ENCODE results near the gene CUL7. TPM values are rescaled to one million over a fixed set of nuclear protein-coding genes. Genes with fewer than 3 reads are reported as not detected.
A peak's percentile ranks its signal among the peaks of the same experiment; 100 is the strongest.
"Not testable (repeated sequence)": the region's sequence is repeated elsewhere in the genome, so short reads cannot be mapped to it uniquely, and the experiment has no call there.

CUL7 gene
- polyA plus RNA-seq (ENCODE audit: insufficient read length in 3 of 3): 10 to 100 TPM; 46.6 to 51.4 (median 47.1) TPM

GRCh38 chr6:43053545-43054205 is at the start of gene CUL7:
Gene CUL7, minus strand, starts transcription at chr6:43053851. Its CDS starts 1,063 bp downstream, at chr6:43052788.
- peak in 2 of 3 donors; percentile 85 to 86 for DNase-seq (ENCODE audit: low read depth in 3 of 3, low spot score in 2 of 3)

GRCh38 chr6:43101497-43101896 is 47.8 kb upstream of the CUL7 start:
- no peak for DNase-seq (ENCODE audit: low read depth in 3 of 3, low spot score in 2 of 3)

GRCh38 chr6:43097502-43097901 is 43.9 kb upstream of the CUL7 start:
- no peak for DNase-seq (ENCODE audit: low read depth in 3 of 3, low spot score in 2 of 3)

- no peak for DNase-seq (ENCODE audit: low read depth in 3 of 3, low spot score in 2 of 3)
Measured at GRCh38 chr6:43097098-43097489, 43.4 kb upstream of the CUL7 start.

- DNase-seq (ENCODE audit: low read depth in 3 of 3, low spot score in 2 of 3): no peak
Measured at GRCh38 chr6:43096451-43097097, 42.9 kb upstream of the CUL7 start.

- DNase-seq (ENCODE audit: low read depth in 3 of 3, low spot score in 2 of 3): no peak
Measured at GRCh38 chr6:43095939-43096338, 42.3 kb upstream of the CUL7 start.

GRCh38 chr6:43093436-43094289 is 40.0 kb upstream of the CUL7 start:
- no peak for DNase-seq (ENCODE audit: low read depth in 3 of 3, low spot score in 2 of 3)

GRCh38 chr6:43092635-43093034 is 39.0 kb upstream of the CUL7 start:
- DNase-seq (ENCODE audit: low read depth in 3 of 3, low spot score in 2 of 3): no peak

GRCh38 chr6:43091436-43091991 is 37.9 kb upstream of the CUL7 start:
- no peak for DNase-seq (ENCODE audit: low read depth in 3 of 3, low spot score in 2 of 3)

- no peak for DNase-seq (ENCODE audit: low read depth in 3 of 3, low spot score in 2 of 3)
Measured at GRCh38 chr6:43091020-43091419, 37.4 kb upstream of the CUL7 start.

GRCh38 chr6:43090559-43090956 is 36.9 kb upstream of the CUL7 start:
- no peak for DNase-seq (ENCODE audit: low read depth in 3 of 3, low spot score in 2 of 3)

- DNase-seq (ENCODE audit: low read depth in 3 of 3, low spot score in 2 of 3): no peak
Measured at GRCh38 chr6:43089874-43090558, 36.4 kb upstream of the CUL7 start.

GRCh38 chr6:43089467-43089866 is 35.8 kb upstream of the CUL7 start:
- no peak for DNase-seq (ENCODE audit: low read depth in 3 of 3, low spot score in 2 of 3)

GRCh38 chr6:43088654-43089056 is 35.0 kb upstream of the CUL7 start:
- no peak for DNase-seq (ENCODE audit: low read depth in 3 of 3, low spot score in 2 of 3)

- no peak for DNase-seq (ENCODE audit: low read depth in 3 of 3, low spot score in 2 of 3)
Measured at GRCh38 chr6:43086022-43086658, 32.5 kb upstream of the CUL7 start.

GRCh38 chr6:43082806-43083655 is 29.4 kb upstream of the CUL7 start:
- DNase-seq (ENCODE audit: low read depth in 3 of 3, low spot score in 2 of 3): no peak

GRCh38 chr6:43081922-43082321 is 28.3 kb upstream of the CUL7 start:
- not testable (repeated sequence) for DNase-seq (ENCODE audit: low read depth in 3 of 3, low spot score in 2 of 3)

GRCh38 chr6:43081043-43081442 is 27.4 kb upstream of the CUL7 start:
- DNase-seq (ENCODE audit: low read depth in 3 of 3, low spot score in 2 of 3): no peak

- no peak for DNase-seq (ENCODE audit: low read depth in 3 of 3, low spot score in 2 of 3)
Measured at GRCh38 chr6:43078691-43079090, 25.0 kb upstream of the CUL7 start.

All from right renal cortex interstitium (tissue), 3 donors.